AG09309 (cell line): ENCODE data around the gene PPP2R2D.

Experiments used
- DNase-seq: peaks from one replicate; pipeline ENCODE4 v3.0.0-alpha.2; 2010; ENCODE audit warnings: low read depth
- H3K4me3 ChIP-seq: 2 replicates; pipeline ENCODE4 v1.5.1; 2011; ENCODE audit warnings: mild to moderate bottlenecking, low read depth, low read length, moderate library complexity; ENCODE audit not compliant: control insufficient read depth
- CTCF ChIP-seq: IDR thresholded peaks from 2 replicates; pipeline ENCODE4 v1.5.1; 2011; ENCODE audit warnings: mild to moderate bottlenecking, low read depth, low read length, inconsistent platforms; ENCODE audit not compliant: insufficient read depth, control insufficient read depth; ENCODE audit errors: missing control alignments

PPP2R2D gene

GRCh38 chr10:131906269-131906639, 5.4 kb downstream of the PPP2R2D start:
- no peak for DNase-seq
- H3K4me3 ChIP-seq = no peak overlapping the region
- TF ChIP-seq CTCF = no peak

GRCh38 chr10:131907679-131908078, 6.9 kb downstream of the PPP2R2D start:
- H3K4me3 ChIP-seq = no peak overlapping the region
- no peak for TF ChIP-seq CTCF
- DNase-seq = no peak

- no peak for TF ChIP-seq CTCF
- no peak overlapping the region for H3K4me3 ChIP-seq
- DNase-seq = no peak
Measured at GRCh38 chr10:131908151-131908550, 7.3 kb downstream of the PPP2R2D start.

- no peak for DNase-seq
- TF ChIP-seq CTCF = no peak
- H3K4me3 ChIP-seq = no peak overlapping the region
Measured at GRCh38 chr10:131909014-131909808, 8.4 kb downstream of the PPP2R2D start.

- TF ChIP-seq CTCF = no peak
- H3K4me3 ChIP-seq = no peak overlapping the region
- DNase-seq = no peak
Measured at GRCh38 chr10:131909929-131910328, 9.1 kb downstream of the PPP2R2D start.

GRCh38 chr10:131910663-131911314, 10.0 kb downstream of the PPP2R2D start:
- DNase-seq = no peak
- no peak overlapping the region for H3K4me3 ChIP-seq
- TF ChIP-seq CTCF = no peak
